HG03280 (cell line): Measurements from ENCODE around the gene RIF1.
"Not testable (repeated sequence)": the region's sequence is repeated elsewhere in the genome, so short reads cannot be mapped to it uniquely, and the experiment has no call there.

Experiments used
- ATAC-seq: cut with Tn5 transposase; IDR thresholded peaks from one replicate; pipeline ENCODE4 v1.9.1; 2021; ENCODE audit warnings: mild to moderate bottlenecking, moderate library complexity; ENCODE audit not compliant: unreplicated experiment

The RIF1 gene

DNA sequence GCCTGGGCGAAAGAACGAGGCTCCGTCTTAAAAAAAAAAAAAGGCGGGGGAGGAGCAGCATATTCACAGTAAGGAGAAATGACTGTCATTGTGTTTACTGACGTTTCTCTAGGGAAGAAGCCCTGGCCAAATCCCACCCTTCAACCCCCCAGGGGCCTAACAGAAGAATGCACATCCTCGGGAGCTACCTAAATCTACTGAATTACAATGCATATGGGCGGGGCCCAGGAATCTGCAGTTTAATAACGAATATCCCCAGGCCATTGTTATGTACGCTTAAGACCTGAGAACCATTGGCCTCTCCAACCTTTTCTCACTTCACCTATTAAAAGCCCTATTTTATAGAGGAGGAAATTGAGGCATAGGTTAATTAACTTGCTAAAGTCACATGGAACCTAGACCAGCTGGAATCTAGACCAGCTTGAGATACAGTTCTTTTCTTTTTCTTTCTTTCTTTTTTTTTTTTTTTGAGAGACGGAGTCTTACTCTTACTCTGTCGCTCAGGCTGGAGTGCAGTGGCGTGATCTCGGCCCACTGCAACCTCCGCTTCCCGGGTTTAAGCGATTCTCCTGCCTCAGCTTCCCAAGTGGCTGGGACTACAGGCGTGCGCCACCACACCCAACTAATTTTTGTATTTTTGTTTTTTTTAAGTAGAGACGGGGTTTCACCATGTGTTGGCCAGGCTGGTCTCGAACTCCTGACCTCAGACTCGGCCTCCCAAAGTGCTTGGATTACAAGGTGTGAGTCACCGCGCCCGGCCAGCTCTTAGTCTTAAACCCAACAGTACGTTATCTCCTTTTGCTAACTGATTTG, 708 bp upstream of the RIF1 start:
- ATAC-seq = no peak

DNA sequence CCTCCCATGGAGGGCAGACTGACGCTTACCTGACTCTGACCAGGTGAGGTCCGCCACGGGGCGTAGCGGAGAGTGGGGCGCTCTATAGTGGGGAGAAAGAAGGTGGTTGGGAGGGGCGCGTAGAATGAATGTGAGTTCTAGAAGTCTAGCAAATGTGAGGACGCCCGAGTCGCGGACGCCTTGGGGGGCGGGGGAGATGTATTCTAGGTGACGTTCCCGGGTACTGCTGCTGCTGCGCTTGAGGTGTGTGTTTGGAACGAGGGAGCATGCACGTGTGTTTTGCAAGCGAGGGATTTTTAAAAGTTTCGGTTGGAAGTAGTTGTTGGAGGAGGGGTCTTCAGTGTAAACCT, 758 bp downstream of the RIF1 start:
- peak; percentile 25 for ATAC-seq

DNA sequence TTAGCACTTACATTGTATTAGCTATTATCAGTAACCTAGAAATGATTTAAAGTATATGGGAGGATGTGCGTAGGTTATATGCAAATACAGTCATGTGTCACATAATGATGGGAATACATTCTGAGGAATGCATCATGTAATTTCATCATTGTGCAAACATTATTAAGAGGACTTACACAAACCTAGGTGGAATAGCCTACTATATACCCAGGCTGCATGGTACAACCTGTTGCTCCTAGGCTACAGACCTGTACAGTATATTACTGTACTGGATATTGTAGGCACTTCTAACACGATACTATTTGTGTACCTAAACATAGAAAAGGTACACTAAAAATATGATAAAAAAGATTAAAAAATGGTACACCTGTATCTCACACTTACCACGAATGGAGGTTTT, 7.9 kb downstream of the RIF1 start:
- no peak for ATAC-seq

DNA sequence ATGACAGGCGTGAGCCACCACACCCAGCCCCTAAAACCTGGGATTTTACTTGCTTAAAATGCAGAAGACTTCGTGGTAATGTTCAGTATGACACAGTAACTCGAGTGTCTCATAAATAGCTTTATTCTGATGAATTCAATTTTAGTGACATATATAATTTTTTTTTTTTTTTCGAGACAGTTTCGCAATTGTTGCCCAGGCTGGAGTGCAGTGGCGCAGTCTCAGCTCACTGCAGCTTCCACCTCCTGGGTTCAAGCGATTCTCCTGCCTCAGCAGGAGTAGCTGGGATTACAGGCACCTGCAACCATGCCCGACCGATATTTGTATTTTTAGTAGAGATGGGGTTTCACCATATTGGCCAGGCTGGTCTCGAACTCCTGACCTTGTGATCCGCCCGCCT, 12.0 kb downstream of the RIF1 start:
- ATAC-seq = not testable (repeated sequence)

DNA sequence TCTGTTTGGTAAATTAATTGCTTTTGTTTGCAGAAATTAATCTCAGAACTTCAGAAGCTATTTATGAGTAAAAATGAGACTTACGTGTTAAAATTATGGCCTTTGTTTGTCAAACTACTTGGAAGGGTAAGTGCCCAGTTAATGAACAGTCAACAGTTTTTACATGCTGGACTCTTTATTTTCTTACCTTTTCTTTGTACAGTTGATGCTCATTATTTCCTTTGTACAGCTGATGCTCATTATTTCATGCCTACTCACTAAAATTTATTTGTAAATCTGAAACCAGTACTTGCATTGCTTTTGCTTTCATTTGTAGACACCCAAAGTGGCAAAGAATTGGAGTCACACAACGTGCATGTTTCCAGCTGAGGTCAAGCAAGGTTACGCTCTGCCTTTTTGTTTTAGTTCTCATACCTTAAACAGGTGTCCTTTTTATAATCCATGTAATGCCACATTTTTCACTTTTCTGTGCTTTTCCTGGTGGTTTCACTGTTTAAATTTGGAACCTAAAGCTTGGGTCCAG, 13.3 kb downstream of the RIF1 start:
- peak; percentile 85 for ATAC-seq

DNA sequence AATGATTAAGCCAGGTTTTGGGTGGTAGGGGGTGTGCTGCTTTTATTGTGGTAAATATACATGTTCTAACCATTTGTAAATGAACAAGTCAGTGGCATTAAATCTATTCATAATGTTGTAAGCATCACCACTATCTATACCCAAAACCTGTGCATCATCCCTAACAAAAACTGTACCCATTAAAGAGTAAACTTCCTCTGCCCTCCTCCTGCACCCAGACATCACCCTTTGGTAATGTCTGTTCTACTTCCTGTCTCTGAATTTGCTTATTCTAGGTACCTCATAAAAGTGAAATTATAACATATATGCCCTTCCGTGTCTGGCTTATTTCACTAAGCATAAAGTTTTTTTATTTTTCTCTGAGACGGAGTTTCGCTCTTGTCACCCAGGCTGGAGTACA, 14.1 kb downstream of the RIF1 start:
- no peak for ATAC-seq

DNA sequence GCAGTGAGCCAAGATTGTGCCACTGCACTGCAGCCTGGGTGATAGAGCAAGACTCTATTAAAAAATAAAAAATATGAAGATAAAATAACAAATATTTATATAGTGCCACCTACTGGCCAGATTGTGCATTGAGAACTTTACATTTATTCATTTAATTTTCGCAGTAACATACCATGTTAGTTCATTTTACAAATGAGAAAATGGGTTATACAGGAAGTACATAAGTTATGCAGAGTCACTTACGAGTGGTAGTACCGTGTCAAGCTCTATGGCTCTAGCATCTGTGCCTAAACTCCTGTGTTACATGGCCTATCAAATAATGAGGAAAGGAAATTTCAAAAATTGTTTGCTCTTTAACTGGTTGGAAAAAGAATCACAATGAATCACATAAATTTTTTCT, 27.9 kb downstream of the RIF1 start:
- ATAC-seq = peak; percentile 52

DNA sequence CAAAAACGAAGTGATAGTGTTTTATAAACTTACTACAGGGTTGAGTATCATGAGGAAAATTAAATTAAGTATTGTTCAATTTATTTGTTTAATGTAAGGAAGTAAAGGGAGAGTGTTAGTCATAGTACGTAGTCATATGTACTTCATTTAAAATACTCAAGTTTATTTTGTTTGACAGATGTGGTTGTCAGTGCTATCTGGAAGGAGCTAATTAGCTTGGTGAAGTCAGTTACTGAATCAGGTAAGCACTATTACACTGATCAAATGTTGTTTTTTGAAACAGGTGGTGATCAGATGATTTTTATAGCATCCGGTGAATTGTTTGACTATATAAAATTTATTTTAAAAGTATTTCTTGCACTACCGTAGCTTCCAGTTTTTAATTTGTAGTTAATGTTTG, 28.8 kb downstream of the RIF1 start:
- no peak for ATAC-seq

DNA sequence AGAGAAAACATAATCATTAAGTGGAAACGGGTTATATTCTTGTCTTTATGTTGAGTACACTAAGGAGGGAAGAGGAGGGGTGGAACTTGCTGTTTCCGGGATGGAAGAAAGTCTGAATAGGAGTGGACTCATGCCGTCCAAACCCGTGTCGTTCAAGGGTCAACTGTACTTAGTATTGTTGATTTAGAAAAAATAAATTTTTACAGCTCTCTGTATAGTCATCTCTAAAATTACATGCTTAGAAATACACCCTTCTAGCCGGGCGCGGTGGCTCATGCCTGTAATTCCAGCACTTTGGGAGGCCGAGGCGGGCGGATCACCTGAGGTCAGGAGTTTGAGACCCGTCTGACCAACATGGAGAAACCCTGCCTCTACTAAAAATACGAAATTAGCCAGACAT, 29.4 kb downstream of the RIF1 start:
- no peak for ATAC-seq

DNA sequence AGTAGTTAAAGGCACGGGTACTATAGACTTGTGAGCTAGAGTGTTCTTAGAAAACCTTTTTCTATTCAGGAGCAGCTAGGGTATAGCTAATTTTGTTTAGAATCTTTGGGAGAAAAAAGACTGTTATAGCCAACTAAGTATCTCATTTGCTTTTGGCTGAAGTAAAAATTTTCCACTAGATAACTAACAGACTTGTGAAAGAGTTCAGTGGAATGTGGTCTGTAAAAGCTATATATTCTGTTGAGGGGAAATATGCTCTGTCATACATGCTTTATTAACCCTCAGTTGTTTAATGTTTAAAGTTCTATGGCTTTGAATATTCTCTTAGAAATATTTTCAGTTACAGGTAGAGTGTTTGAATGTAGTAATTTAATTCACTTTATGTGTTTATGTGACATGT, 49.7 kb downstream of the RIF1 start:
- no peak for ATAC-seq

DNA sequence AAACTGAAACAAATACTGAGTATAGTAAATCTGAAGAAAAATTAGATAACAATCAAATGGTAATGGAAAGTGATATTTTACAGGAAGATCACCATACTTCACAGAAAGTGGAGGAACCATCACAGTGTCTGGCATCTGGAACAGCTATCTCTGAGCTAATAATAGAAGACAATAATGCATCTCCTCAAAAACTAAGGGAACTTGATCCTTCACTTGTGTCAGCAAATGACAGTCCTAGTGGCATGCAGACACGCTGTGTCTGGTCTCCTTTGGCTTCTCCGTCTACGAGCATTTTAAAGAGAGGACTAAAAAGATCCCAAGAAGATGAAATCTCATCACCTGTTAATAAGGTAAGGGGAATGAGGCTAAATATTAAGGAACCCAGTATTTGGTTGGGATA, 56.1 kb downstream of the RIF1 start:
- no peak for ATAC-seq

DNA sequence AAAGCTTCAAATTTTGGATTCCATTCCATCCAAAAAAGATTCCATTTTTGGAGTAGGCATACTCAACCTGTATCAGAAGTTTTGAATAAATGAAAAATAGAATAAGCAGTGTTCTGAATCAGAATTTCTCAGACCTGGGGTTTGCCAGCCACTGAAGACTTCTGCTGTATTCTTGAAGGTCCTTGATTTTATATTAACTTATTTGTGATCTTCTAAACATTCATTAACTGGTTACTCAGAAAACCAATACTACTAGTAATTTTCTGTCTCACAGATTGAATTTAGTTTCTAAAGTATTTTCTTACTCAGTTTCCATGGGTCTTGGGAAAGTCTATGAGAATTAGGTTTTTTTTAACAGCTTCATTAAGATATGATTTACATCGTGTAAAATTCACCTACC, 60.9 kb downstream of the RIF1 start:
- ATAC-seq = no peak

DNA sequence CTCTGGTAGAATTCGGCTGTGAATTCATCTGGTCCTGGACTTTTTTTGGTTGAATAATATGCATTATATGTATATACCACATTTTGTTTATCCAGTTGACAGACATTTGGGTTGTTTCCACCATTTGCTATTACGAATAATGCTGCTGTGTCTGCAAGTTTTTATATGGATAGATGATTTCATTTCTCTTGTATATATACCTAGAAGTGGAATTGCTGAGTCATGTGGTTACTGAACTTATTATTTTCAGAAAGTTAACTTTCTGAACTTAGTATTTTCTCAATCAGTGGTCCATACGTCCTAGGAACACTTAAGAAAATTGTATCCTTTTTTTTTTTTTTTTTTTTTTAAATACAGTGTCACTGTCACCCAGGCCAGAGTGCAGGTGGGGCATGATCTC, 63.3 kb downstream of the RIF1 start:
- ATAC-seq = no peak

DNA sequence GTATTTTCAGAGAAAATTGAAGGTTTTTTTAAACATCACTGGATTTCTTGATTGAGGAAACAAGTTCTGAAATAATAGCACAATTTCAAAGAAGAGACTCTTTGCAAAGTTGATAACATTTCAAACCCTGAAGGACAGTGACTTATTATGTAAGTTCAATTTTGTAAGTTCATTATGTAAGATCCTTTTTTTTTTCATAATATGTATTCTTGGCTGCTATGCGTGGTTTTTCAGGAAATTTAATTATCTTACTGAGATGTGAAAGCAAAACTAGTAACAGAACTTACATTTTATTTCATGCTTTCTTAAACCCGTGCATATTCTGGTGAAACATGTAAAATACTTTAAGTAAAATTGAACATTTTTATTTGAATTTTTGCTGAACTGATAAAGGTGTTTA, 65.4 kb downstream of the RIF1 start:
- no peak for ATAC-seq

DNA sequence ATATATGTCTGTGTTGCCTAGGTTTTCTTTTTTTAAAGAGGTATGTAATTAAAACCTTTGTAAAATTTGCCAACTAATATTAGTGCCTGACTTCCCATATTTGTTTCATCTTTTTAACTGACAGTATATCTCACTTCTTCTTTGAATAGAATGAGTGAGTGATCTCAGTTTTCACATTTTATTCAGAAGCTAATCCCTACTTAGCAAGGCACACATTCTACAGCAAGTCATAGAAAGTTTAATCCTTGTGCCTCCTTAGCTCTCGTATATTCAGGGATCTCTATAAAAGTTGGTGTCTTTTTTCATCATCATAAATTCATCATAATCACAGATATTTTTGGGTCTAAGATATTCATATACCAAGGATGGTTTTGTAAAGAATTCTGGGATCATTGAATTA, 66.6 kb downstream of the RIF1 start:
- no peak for ATAC-seq

DNA sequence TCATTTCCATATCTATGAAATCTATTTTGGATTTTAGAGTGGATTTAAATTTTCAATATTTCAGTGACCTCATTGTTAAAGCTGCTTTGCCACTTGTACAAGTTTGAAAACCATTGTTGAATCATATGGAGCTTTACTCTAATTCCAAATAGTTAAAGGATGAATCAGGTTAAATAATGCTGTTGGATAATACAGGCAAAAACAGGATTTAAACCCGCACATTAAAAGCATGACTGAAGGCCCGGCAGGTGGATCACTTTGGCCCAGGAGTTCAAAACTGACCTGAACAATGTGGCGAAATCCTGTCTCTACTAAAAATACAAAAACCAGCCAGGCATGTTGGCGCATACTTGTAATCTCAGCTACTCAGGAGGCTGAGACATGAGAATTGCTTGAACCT, 68.3 kb downstream of the RIF1 start:
- no peak for ATAC-seq

DNA sequence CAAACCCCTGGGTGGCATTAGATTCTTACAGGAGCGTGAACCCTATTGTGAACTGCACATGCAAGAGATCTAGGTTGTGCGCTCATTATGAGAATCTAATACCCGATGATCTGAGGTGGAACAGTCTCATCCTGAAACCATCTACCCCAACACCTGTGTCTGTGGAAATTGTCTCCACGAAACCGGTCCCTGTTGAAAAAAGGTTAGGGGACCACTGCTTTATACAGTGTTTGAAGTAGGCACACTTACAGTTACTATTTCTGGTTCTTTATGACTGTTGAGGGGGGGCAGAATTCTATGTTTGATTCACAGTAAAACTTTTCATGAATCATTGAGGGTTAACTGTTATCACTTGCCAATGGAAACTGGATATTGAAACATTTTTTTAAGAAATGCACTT, 72.0 kb downstream of the RIF1 start:
- ATAC-seq = no peak

DNA sequence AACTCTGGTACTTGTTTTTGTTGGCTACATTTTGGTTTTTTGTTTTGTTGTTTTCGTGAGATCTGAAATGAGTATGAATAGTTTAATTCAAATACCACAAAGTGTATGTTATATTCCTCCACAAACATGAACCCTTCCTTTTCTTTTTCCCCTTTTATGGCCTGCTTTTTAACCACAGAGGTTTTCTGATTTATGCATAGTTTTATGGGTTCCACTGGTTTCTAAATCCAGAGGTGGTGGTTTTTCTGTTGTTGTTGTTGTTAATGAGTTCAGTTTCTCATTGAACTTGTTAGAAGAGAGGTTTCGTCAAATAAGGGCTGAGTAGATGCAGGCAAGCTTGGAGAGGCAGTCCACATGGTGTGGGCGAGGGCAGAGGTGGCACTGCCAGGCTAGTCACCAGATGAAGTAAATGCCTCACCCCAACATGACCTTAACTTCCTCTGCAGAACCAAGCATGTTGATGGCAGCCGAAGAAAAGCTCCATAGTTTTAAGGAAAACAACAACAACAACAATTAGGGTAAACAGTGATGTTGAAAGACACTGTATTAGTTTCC, 72.5 kb downstream of the RIF1 start:
- no peak for ATAC-seq

DNA sequence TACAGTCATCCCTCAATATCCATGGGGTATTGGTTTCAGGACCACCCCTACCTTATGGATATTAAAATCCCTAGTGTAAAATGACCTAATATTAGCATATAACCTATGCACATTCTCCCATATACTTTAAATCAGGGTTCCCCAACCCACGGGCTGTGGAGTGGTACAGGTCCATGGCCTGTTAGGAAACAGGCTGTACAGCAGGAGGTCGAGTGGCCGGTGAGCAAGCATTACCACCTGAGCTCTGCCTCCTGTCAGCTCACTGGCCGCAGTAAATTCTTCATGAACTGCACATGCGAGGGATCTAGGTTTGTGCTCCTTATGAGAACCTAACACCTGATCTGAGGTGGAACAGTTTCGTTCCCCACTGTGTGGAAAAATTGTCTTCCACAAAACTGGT, 73.8 kb downstream of the RIF1 start:
- no peak for ATAC-seq

DNA sequence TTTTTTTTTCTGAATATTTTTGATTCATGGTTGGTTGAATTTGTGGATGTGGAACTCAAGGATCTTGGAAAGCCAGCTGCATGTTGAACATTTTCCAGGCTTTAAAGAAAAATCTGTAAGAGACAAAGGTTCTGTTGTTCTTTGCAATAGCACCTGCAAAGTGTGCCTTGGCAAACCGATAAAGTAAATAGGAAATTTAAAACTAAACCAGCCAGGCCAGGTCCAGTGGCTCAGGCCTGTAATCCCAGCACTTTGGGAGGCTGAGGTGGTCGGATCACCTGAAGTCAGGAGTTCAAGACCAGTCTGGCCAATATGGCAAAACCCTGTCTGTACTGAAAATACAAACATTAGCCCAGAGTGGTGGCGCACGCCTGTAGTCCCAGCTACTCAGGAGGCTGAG, 74.4 kb downstream of the RIF1 start:
- no peak for ATAC-seq

DNA sequence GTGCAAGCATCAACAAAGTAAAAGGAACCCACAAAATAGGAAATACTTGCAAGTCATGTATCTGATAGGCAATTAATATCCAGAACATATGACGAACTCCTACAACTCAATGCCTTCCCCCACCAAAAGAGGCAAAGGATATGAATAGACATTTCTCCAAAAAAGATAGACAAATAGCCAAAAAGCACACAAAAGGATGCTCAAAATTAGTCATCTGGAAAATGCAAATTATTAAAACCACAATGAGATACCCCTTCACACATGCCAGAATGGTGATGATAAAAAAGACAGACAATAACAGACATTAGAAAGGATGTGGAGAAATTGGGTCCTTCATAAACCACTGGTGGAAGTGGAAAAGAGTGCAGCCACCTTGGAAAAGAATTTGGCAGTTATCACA, 76.4 kb downstream of the RIF1 start:
- ATAC-seq = no peak

DNA sequence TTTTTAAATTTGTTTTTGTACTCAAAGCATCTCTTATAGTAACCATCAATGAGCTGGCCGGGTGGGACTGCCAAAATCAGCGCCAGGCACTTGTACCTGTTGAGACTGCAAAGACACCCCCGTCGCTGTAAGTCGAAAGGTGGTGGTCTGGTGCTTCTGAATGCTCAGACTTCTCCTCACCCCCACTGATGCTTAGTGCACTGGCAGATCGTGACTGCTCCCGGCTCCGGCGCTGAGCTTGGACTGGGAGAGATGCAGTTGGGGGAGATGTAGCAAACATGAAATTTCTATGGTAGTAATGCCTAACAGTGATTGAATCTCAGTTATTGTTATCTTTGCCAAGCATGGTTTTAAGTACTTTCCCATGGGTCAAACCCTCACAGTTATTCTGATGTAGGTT, 80.6 kb downstream of the RIF1 start:
- no peak for ATAC-seq

DNA sequence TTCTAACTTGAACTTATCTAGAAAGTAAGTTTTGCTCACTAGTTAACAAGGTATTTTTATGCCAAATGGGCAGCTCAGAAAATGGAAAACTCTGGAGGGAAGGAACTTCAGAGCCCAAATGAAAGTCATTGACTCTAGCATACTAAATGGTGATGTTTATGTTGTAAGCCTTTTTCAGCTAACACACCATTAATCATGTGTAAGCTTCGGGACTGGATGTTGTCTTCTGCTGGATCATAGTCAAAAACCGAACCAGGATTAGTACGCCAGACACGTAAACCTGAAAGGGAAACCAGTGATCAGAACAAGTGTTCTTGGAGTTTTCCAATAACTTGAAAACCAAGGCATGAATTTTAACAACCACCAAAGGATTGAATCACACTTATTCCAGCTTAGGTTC, 81.8 kb downstream of the RIF1 start:
- no peak for ATAC-seq
